GM12872 (cell line): ENCODE measurements around the gene FSIP1.

Experiments used
- CTCF ChIP-seq: IDR thresholded peaks from 3 replicates; pipeline ENCODE4 v1.5.1; 2011; ENCODE audit warnings: low read depth, mild to moderate bottlenecking, low read length, moderate library complexity; ENCODE audit not compliant: insufficient read depth

The FSIP1 gene

GRCh38 chr15:39785841-39786240 is 3.2 kb upstream of the FSIP1 start:
- no peak for TF ChIP-seq CTCF

GRCh38 chr15:39785139-39785538 is 2.5 kb upstream of the FSIP1 start:
- TF ChIP-seq CTCF: no peak

GRCh38 chr15:39784638-39785037 is 2.0 kb upstream of the FSIP1 start:
- no peak for TF ChIP-seq CTCF

GRCh38 chr15:39784125-39784524 is 1.5 kb upstream of the FSIP1 start:
- TF ChIP-seq CTCF: no peak

- no peak for TF ChIP-seq CTCF
Observed at GRCh38 chr15:39783244-39783820, 691 bp upstream of the FSIP1 start.

- no peak for TF ChIP-seq CTCF
Observed at GRCh38 chr15:39781967-39782302, 706 bp downstream of the FSIP1 start.

- TF ChIP-seq CTCF: no peak
Observed at GRCh38 chr15:39781147-39781966, 1.3 kb downstream of the FSIP1 start.
